GM12891 (cell line): ENCODE measurements around the gene CDH13.

ENCODE experiments used
- POLR2A ChIP-seq: IDR thresholded peaks from 2 replicates; pipeline ENCODE4 v1.6.1; 2011; ENCODE audit warnings: low read depth, low read length, control low read depth
- POLR2AphosphoS5 ChIP-seq: IDR thresholded peaks from 2 replicates; pipeline ENCODE4 v1.6.1; 2011; ENCODE audit warnings: low read depth, low read length, control low read depth
- SPI1 ChIP-seq: IDR thresholded peaks from 2 replicates; pipeline ENCODE4 v1.6.1; 2011; ENCODE audit warnings: low read depth, low read length, control low read depth
- TAF1 ChIP-seq: IDR thresholded peaks from 2 replicates; pipeline ENCODE4 v1.6.1; 2011; ENCODE audit warnings: low read depth, low read length, control low read depth

GRCh38 chr16:83680980-83681379 is 1054.2 kb downstream of the CDH13 start:
- no peak for TF ChIP-seq POLR2A
- TF ChIP-seq POLR2AphosphoS5: no peak
- TF ChIP-seq TAF1: no peak
- no peak for TF ChIP-seq SPI1
